Loucy (cell line): ENCODE measurements around the gene GALNT18.

ENCODE experiments used
- CTCF ChIP-seq: fragments of 200-600 bp; sonication (generic); conservative IDR thresholded peaks from 2 replicates; pipeline ENCODE4 v1.5.1; 2014; ENCODE audit warnings: mild to moderate bottlenecking, antibody characterized with exemption, low read length
- EZH2phosphoT487 ChIP-seq: fragments of 200-600 bp; IDR thresholded peaks from 2 replicates; pipeline ENCODE4 v1.6.1; 2018; ENCODE audit warnings: antibody characterized with exemption, mild to moderate bottlenecking, moderate library complexity, borderline replicate concordance

- TF ChIP-seq CTCF (no peak), EZH2phosphoT487 (no peak)
Measured at GRCh38 chr11:11577932-11578911, 43.6 kb downstream of the GALNT18 start.
